Measurements from ENCODE around the gene DTNA.

The DTNA gene

DNA sequence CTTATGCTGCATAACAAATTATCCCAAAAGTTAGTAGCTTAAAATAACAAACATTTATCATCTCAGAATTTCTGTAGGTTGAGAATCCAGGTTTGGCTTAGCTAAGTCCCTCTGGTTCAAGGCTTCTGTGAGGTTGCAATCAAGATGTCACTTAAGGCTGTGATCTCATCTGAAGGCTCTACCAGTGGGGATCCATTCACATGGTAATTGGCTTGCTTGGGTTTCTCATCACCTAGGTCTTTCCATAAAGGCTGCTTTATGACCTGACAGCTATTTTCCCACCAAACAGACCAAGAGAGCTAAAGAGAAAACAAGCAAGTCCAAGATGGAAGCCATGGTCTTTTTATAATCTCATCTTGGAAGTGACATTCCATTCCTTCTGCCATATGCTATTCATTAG lies 137.3 kb downstream of the DTNA start:
- Histone ChIP-seq H3K14ac (ENCODE audit: low read length in 2 of 2) (no peak overlapping the region), H3K4me3 (ENCODE audit: insufficient read depth in 1 of 2, low read depth in 1 of 2, low read length in 2 of 2) (no peak overlapping the region), H3K79me1 (replicated peaks; ENCODE audit: low read length, poor library complexity, severe bottlenecking) (no peaks in the 10 kb centered on the region), H2BK15ac (ENCODE audit: low read depth, poor library complexity, severe bottlenecking) (no peak overlapping the region), H2BK5ac (ENCODE audit: low read depth, low read length, poor library complexity, severe bottlenecking) (no peak overlapping the region), H3K9me3 (ENCODE audit: control insufficient read depth, low read length) (no peaks in the 10 kb centered on the region), H3K27me3 (ENCODE audit: control insufficient read depth in 1 of 2, insufficient read depth in 1 of 2, low read length in 2 of 2) (no peaks in the 10 kb centered on the region), H2BK12ac (ENCODE audit: low read length in 2 of 2) (no peak overlapping the region), H3K4ac (ENCODE audit: low read depth in 1 of 2, low read length in 2 of 2) (no peak overlapping the region), H3K4me1 (ENCODE audit: control insufficient read depth, insufficient read depth, low read depth, low read length) (no peaks in the 10 kb centered on the region), H3K9ac (ENCODE audit: low read length) (no peak overlapping the region), H3K36me3 (ENCODE audit: control insufficient read depth in 1 of 2, insufficient read depth in 2 of 2, low read depth in 1 of 2, low read length in 2 of 2) (peaks cover 3 to 59% of the 10 kb centered on the region in 2 experiments), H4K91ac (ENCODE audit: low read length) (no peak overlapping the region), H2BK120ac (ENCODE audit: low read depth, low read length) (no peak overlapping the region), H4K8ac (ENCODE audit: low read length) (no peak overlapping the region), H3K18ac (ENCODE audit: low read depth in 1 of 2, low read length in 2 of 2) (no peak overlapping the region), H3K27ac (ENCODE audit: low read length, poor library complexity, severe bottlenecking) (no peak overlapping the region), H3K23ac (ENCODE audit: low read length in 2 of 2) (no peak overlapping the region), H2AK5ac (ENCODE audit: low read length, severe bottlenecking) (no peak overlapping the region), H3K4me2 (ENCODE audit: low read length, poor library complexity, severe bottlenecking) (no peak overlapping the region), H2AFZ (ENCODE audit: low read depth, low read length) (no peak overlapping the region)
- no peak for DNase-seq

DNA sequence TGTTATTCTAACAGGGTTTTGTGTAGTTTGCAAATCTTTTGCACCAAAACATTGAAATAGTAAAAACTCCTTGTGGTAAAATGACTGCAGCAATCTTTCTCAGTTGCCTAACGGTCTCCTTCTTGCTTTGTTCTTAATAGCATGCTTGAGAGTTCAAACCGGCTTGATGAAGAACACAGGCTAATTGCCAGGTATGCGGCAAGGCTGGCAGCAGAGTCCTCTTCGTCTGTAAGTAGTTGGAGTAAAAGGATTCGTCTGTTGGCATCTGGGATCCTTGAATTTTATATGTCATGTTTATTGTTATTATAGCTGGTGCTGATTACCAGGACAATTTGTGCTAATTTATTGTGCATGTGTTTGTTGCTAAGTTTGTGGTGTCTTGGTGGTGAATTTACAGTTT lies 138.1 kb downstream of the DTNA start:
- H3K23ac ChIP-seq (ENCODE audit: low read length in 2 of 2), result no peak overlapping the region
- H3K27me3 ChIP-seq (ENCODE audit: control insufficient read depth in 1 of 2, insufficient read depth in 1 of 2, low read length in 2 of 2), result no peaks in the 10 kb centered on the region
- H3K4me3 ChIP-seq (ENCODE audit: insufficient read depth in 1 of 2, low read depth in 1 of 2, low read length in 2 of 2), result no peak overlapping the region
- H2AK5ac ChIP-seq (ENCODE audit: low read length, severe bottlenecking), result no peak overlapping the region
- H2BK5ac ChIP-seq (ENCODE audit: low read depth, low read length, poor library complexity, severe bottlenecking), result no peak overlapping the region
- 86% methylated on average over 5 of the region's 5 CpGs for WGBS
- no peak overlapping the region for H3K9ac ChIP-seq (ENCODE audit: low read length)
- H3K9me3 ChIP-seq (ENCODE audit: control insufficient read depth, low read length), result no peaks in the 10 kb centered on the region
- no peak overlapping the region for H2BK12ac ChIP-seq (ENCODE audit: low read length in 2 of 2)
- H2BK120ac ChIP-seq (ENCODE audit: low read depth, low read length), result no peak overlapping the region
- no peak for DNase-seq
- H4K8ac ChIP-seq (ENCODE audit: low read length), result no peak overlapping the region
- H3K4ac ChIP-seq (ENCODE audit: low read depth in 1 of 2, low read length in 2 of 2), result no peak overlapping the region
- H2AFZ ChIP-seq (ENCODE audit: low read depth, low read length), result no peak overlapping the region
- H3K27ac ChIP-seq (ENCODE audit: low read length, poor library complexity, severe bottlenecking), result no peak overlapping the region
- no peaks in the 10 kb centered on the region for H3K4me1 ChIP-seq (ENCODE audit: control insufficient read depth, insufficient read depth, low read depth, low read length)
- no peak overlapping the region for H3K14ac ChIP-seq (ENCODE audit: low read length in 2 of 2)
- H2BK15ac ChIP-seq (ENCODE audit: low read depth, poor library complexity, severe bottlenecking), result no peak overlapping the region
- peaks cover 5 to 67% of the 10 kb centered on the region in 2 experiments for H3K36me3 ChIP-seq (ENCODE audit: control insufficient read depth in 1 of 2, insufficient read depth in 2 of 2, low read depth in 1 of 2, low read length in 2 of 2)
- H3K4me2 ChIP-seq (ENCODE audit: low read length, poor library complexity, severe bottlenecking), result no peak overlapping the region
- H3K79me1 ChIP-seq (replicated peaks; ENCODE audit: low read length, poor library complexity, severe bottlenecking), result no peaks in the 10 kb centered on the region
- no peak overlapping the region for H3K18ac ChIP-seq (ENCODE audit: low read depth in 1 of 2, low read length in 2 of 2)
- no peak overlapping the region for H4K91ac ChIP-seq (ENCODE audit: low read length)

DNA sequence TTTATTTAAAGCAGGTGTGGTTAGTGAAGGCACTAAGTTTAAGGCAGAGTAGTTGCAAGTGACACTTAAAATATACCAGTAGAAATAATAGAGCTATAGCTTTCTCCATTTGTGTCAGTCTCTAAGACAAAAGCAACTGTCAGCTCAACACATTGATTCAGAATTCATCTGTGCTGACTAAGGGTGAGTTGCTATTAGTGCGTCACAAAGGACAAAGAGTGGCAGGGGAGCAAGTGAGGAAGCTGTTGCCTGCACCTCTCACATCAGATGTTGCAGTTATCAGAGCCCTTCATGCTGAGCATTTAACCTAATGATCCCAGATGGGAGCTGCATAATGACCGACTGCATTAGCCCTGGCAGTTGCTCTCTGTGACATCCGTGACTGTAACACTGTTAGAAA lies 138.6 kb downstream of the DTNA start:
- no peak overlapping the region for H3K27ac ChIP-seq (ENCODE audit: low read length, poor library complexity, severe bottlenecking)
- H2AFZ ChIP-seq (ENCODE audit: low read depth, low read length), result no peak overlapping the region
- H3K9ac ChIP-seq (ENCODE audit: low read length), result no peak overlapping the region
- H4K8ac ChIP-seq (ENCODE audit: low read length), result no peak overlapping the region
- no peak overlapping the region for H3K23ac ChIP-seq (ENCODE audit: low read length in 2 of 2)
- no peaks in the 10 kb centered on the region for H3K4me1 ChIP-seq (ENCODE audit: control insufficient read depth, insufficient read depth, low read depth, low read length)
- H2BK120ac ChIP-seq (ENCODE audit: low read depth, low read length), result no peak overlapping the region
- H4K91ac ChIP-seq (ENCODE audit: low read length), result no peak overlapping the region
- no peak overlapping the region for H3K4me3 ChIP-seq (ENCODE audit: insufficient read depth in 1 of 2, low read depth in 1 of 2, low read length in 2 of 2)
- H2BK15ac ChIP-seq (ENCODE audit: low read depth, poor library complexity, severe bottlenecking), result no peak overlapping the region
- H3K4me2 ChIP-seq (ENCODE audit: low read length, poor library complexity, severe bottlenecking), result no peak overlapping the region
- H3K4ac ChIP-seq (ENCODE audit: low read depth in 1 of 2, low read length in 2 of 2), result no peak overlapping the region
- no peaks in the 10 kb centered on the region for H3K79me1 ChIP-seq (replicated peaks; ENCODE audit: low read length, poor library complexity, severe bottlenecking)
- no peaks in the 10 kb centered on the region for H3K27me3 ChIP-seq (ENCODE audit: control insufficient read depth in 1 of 2, insufficient read depth in 1 of 2, low read length in 2 of 2)
- no peak overlapping the region for H2AK5ac ChIP-seq (ENCODE audit: low read length, severe bottlenecking)
- H2BK5ac ChIP-seq (ENCODE audit: low read depth, low read length, poor library complexity, severe bottlenecking), result no peak overlapping the region
- H3K18ac ChIP-seq (ENCODE audit: low read depth in 1 of 2, low read length in 2 of 2), result no peak overlapping the region
- no peaks in the 10 kb centered on the region for H3K9me3 ChIP-seq (ENCODE audit: control insufficient read depth, low read length)
- WGBS, result 95% methylated on average over 3 of the region's 3 CpGs
- H3K14ac ChIP-seq (ENCODE audit: low read length in 2 of 2), result no peak overlapping the region
- H3K36me3 ChIP-seq (ENCODE audit: control insufficient read depth in 1 of 2, insufficient read depth in 2 of 2, low read depth in 1 of 2, low read length in 2 of 2), result peaks cover 5 to 69% of the 10 kb centered on the region in 2 experiments
- H2BK12ac ChIP-seq (ENCODE audit: low read length in 2 of 2), result no peak overlapping the region
- DNase-seq, result no peak

DNA sequence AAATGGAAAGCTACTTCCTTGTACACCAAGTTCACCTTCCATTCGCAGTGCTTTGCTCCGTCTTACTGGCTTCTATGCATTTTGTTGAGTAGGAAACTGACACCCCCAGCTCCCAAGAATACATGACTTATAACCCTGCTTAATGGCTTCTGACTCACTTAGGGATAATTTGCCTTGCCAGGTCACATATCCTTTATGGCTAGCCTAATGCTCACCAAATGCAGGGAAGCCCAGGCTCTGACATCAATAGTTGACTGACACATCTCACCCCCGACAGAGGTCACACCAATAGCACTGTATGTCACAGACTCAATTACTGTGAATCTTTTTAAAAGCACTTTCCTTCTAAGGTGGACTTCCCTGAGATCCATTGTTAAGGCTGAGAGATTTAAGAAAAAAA lies 147.2 kb downstream of the DTNA start:
- H3K79me1 ChIP-seq (replicated peaks; ENCODE audit: low read length, poor library complexity, severe bottlenecking), result no peaks in the 10 kb centered on the region
- H3K23ac ChIP-seq (ENCODE audit: low read length in 2 of 2), result no peak overlapping the region
- no peak overlapping the region for H2AFZ ChIP-seq (ENCODE audit: low read depth, low read length)
- H3K9me3 ChIP-seq (ENCODE audit: control insufficient read depth, low read length), result no peaks in the 10 kb centered on the region
- H2BK5ac ChIP-seq (ENCODE audit: low read depth, low read length, poor library complexity, severe bottlenecking), result no peak overlapping the region
- 72% methylated on average over 3 of the region's 3 CpGs for WGBS
- no peak overlapping the region for H3K27ac ChIP-seq (ENCODE audit: low read length, poor library complexity, severe bottlenecking)
- H2BK12ac ChIP-seq (ENCODE audit: low read length in 2 of 2), result no peak overlapping the region
- no peak overlapping the region for H2AK5ac ChIP-seq (ENCODE audit: low read length, severe bottlenecking)
- H3K9ac ChIP-seq (ENCODE audit: low read length), result no peak overlapping the region
- H4K8ac ChIP-seq (ENCODE audit: low read length), result no peak overlapping the region
- no peaks in the 10 kb centered on the region for H3K27me3 ChIP-seq (ENCODE audit: control insufficient read depth in 1 of 2, insufficient read depth in 1 of 2, low read length in 2 of 2)
- no peak overlapping the region for H4K91ac ChIP-seq (ENCODE audit: low read length)
- H3K4me3 ChIP-seq (ENCODE audit: insufficient read depth in 1 of 2, low read depth in 1 of 2, low read length in 2 of 2), result no peak overlapping the region
- no peak overlapping the region for H3K14ac ChIP-seq (ENCODE audit: low read length in 2 of 2)
- H3K4me2 ChIP-seq (ENCODE audit: low read length, poor library complexity, severe bottlenecking), result no peak overlapping the region
- H3K4ac ChIP-seq (ENCODE audit: low read depth in 1 of 2, low read length in 2 of 2), result no peak overlapping the region
- no peak overlapping the region for H2BK120ac ChIP-seq (ENCODE audit: low read depth, low read length)
- H3K18ac ChIP-seq (ENCODE audit: low read depth in 1 of 2, low read length in 2 of 2), result no peak overlapping the region
- H3K4me1 ChIP-seq (ENCODE audit: control insufficient read depth, insufficient read depth, low read depth, low read length), result no peaks in the 10 kb centered on the region
- H3K36me3 ChIP-seq (ENCODE audit: control insufficient read depth in 1 of 2, insufficient read depth in 2 of 2, low read depth in 1 of 2, low read length in 2 of 2), result peaks cover 2 to 87% of the 10 kb centered on the region in 2 experiments
- DNase-seq, result no peak
- no peak overlapping the region for H2BK15ac ChIP-seq (ENCODE audit: low read depth, poor library complexity, severe bottlenecking)
